Gastrocnemius medialis (tissue), 4 donors: ENCODE measurements around the gene FYN.

Experiments
- CTCF ChIP-seq, 5 experiments: fragments of 450-650 bp in 3 of 5; fragments of 200-600 bp in 2 of 5; sonication (generic) in 2 of 5; IDR thresholded peaks in 4 of 5; conservative IDR thresholded peaks in 1 of 5; 1 replicate in 4 of 5; 2 replicates in 1 of 5; pipeline ENCODE4 v1.5.1; 2016 to 2019; ENCODE audit warnings: antibody characterized with exemption in 5 of 5, mild to moderate bottlenecking in 3 of 5, moderate library complexity in 3 of 5
- POLR2A ChIP-seq, 2 donors: fragments of 450-650 bp; IDR thresholded peaks; one replicate each; pipeline ENCODE4 v1.6.1; 2017; ENCODE audit warnings: antibody characterized with exemption in 2 of 2, mild to moderate bottlenecking in 2 of 2, moderate library complexity in 2 of 2

GRCh38 chr6:111792241-111792640 is 81.0 kb downstream of the FYN start:
- TF ChIP-seq CTCF (IDR thresholded peaks at IDR 0.05 in 4 of 5, conservative IDR thresholded peaks at IDR 0.05 in 1 of 5) (no peak), POLR2A (IDR thresholded peaks at IDR 0.05) (no peak)
